Loucy (cell line): ENCODE data around the gene BLOC1S2.
"Not testable (repeated sequence)": the region's sequence is repeated elsewhere in the genome, so short reads cannot be mapped to it uniquely, and the experiment has no call there.

Source experiments
- H2AFZ ChIP-seq: fragments of 200-600 bp; sonication (generic); 2 replicates; pipeline ENCODE4 v1.6.0; 2016; ENCODE audit warnings: antibody characterized with exemption, mild to moderate bottlenecking, low read length, moderate library complexity
- H3F3A ChIP-seq: fragments of 200-600 bp; 2 replicates; pipeline ENCODE4 v1.6.0; 2016; ENCODE audit warnings: antibody characterized with exemption, low read depth, mild to moderate bottlenecking
- H3K27me3 ChIP-seq: fragments of 200-600 bp; sonication (generic); 2 replicates; pipeline ENCODE4 v1.6.1; 2014; ENCODE audit warnings: low read length, mild to moderate bottlenecking; ENCODE audit not compliant: insufficient read depth, poor library complexity, severe bottlenecking
- H3K36me3 ChIP-seq: fragments of 200-600 bp; sonication (generic); 2 replicates; pipeline ENCODE4 v1.6.1; 2016; ENCODE audit warnings: low read length; ENCODE audit not compliant: insufficient read depth
- H3K4me1 ChIP-seq: fragments of 200-600 bp; sonication (generic); 2 replicates; pipeline ENCODE4 v1.5.1; 2014; ENCODE audit warnings: low read length, mild to moderate bottlenecking; ENCODE audit not compliant: insufficient read depth, poor library complexity, severe bottlenecking
- H3K4me2 ChIP-seq: fragments of 200-600 bp; sonication (generic); 2 replicates; pipeline ENCODE4 v1.6.0; 2014; ENCODE audit warnings: antibody characterized with exemption, low read length, low read depth, mild to moderate bottlenecking; ENCODE audit not compliant: poor library complexity, severe bottlenecking
- H3K4me3 ChIP-seq: fragments of 200-600 bp; sonication (generic); 2 replicates; pipeline ENCODE4 v1.5.1; 2014; ENCODE audit warnings: low read length, mild to moderate bottlenecking, mixed read lengths; ENCODE audit not compliant: poor library complexity, severe bottlenecking
- H3K79me2 ChIP-seq: fragments of 200-600 bp; sonication (generic); 2 replicates; pipeline ENCODE4 v1.6.1; 2014; ENCODE audit warnings: low read length; ENCODE audit not compliant: insufficient read depth
- H3K9ac ChIP-seq: fragments of 200-600 bp; sonication (generic); 2 replicates; pipeline ENCODE4 v1.6.0; 2014; ENCODE audit warnings: mild to moderate bottlenecking, low read depth, low read length, moderate library complexity; ENCODE audit not compliant: poor library complexity, severe bottlenecking
- H3K9me2 ChIP-seq: fragments of 200-600 bp; sonication (generic); replicated peaks from 2 replicates; pipeline ENCODE4 v1.6.1; 2016; ENCODE audit warnings: low read depth, low read length, mixed read lengths
- H3K9me3 ChIP-seq: fragments of 200-600 bp; sonication (generic); 2 replicates; pipeline ENCODE4 v1.6.1; 2014; ENCODE audit warnings: mild to moderate bottlenecking, antibody characterized with exemption, low read length, low read depth; ENCODE audit not compliant: insufficient read depth
- H4K20me1 ChIP-seq: fragments of 200-600 bp; sonication (generic); 2 replicates; pipeline ENCODE4 v1.6.0; 2014; ENCODE audit warnings: antibody characterized with exemption, low read length, mild to moderate bottlenecking; ENCODE audit not compliant: insufficient read depth, poor library complexity, severe bottlenecking
- EZH2phosphoT487 ChIP-seq: fragments of 200-600 bp; IDR thresholded peaks from 2 replicates; pipeline ENCODE4 v1.6.1; 2018; ENCODE audit warnings: antibody characterized with exemption, mild to moderate bottlenecking, moderate library complexity, borderline replicate concordance
- TF ChIP-seq, protein P1 (sequence below): fragments of 200-600 bp; sonication (generic); conservative IDR thresholded peaks from 2 replicates; pipeline ENCODE4 v1.5.1; 2014; ENCODE audit warnings: mild to moderate bottlenecking, antibody characterized with exemption, low read length

BLOC1S2 gene

DNA sequence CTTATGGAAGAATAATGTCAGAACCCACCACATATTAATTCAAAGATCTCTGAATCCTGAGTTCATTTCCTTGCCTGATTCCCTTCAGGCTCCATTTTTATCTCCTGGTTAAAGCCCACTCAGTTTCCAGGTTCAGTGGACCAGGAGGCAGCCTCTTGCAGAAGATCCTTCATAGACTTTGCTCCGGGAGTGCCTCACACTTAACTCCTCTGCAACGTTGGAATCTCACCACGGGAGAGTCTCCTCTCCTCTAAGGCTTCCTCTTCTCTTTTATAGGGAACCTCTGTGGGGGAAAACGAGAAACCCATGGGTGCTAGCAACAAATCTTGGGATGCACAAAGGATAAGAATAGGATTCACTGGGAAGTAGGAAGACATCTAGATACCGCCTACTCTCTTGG, 1.7 kb upstream of the BLOC1S2 start:
- TF ChIP-seq, protein P1, sequence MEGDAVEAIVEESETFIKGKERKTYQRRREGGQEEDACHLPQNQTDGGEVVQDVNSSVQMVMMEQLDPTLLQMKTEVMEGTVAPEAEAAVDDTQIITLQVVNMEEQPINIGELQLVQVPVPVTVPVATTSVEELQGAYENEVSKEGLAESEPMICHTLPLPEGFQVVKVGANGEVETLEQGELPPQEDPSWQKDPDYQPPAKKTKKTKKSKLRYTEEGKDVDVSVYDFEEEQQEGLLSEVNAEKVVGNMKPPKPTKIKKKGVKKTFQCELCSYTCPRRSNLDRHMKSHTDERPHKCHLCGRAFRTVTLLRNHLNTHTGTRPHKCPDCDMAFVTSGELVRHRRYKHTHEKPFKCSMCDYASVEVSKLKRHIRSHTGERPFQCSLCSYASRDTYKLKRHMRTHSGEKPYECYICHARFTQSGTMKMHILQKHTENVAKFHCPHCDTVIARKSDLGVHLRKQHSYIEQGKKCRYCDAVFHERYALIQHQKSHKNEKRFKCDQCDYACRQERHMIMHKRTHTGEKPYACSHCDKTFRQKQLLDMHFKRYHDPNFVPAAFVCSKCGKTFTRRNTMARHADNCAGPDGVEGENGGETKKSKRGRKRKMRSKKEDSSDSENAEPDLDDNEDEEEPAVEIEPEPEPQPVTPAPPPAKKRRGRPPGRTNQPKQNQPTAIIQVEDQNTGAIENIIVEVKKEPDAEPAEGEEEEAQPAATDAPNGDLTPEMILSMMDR: no peak
- no peak for TF ChIP-seq EZH2phosphoT487
- Histone ChIP-seq H3K4me3 (no peak overlapping the region), H3K9me2 (no peaks in the 10 kb centered on the region), H3K9me3 (no peaks in the 10 kb centered on the region), H3K36me3 (no peaks in the 10 kb centered on the region), H3K79me2 (peaks cover 31% of the 10 kb centered on the region), H3K9ac (no peak overlapping the region), H4K20me1 (peaks cover 11% of the 10 kb centered on the region), H3K4me2 (no peak overlapping the region), H3F3A (no peaks in the 10 kb centered on the region), H3K27me3 (no peaks in the 10 kb centered on the region), H3K4me1 (peaks cover 29% of the 10 kb centered on the region), H2AFZ (no peak overlapping the region)

DNA sequence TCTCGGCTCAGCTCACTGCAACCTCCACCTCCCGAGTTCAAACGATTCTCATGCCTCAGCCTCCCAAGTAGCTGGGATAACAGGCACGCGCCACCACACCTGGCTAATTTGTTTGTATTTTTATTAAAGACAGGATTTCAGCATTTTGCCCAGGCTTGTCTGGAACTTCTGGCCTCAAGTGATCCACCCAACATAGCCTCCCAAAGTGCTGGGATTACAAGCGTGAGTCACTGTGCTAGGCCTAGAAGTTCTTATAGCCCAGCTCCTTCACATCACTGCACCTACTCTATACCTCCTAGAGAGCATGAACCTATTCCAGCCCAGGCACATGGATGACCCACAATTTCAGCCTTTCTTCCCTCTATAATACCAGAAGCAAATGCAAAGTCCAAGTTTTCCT, 1.3 kb upstream of the BLOC1S2 start:
- Histone ChIP-seq H3K9me2 (no peaks in the 10 kb centered on the region), H3K4me3 (no peak overlapping the region), H3K4me2 (no peak overlapping the region), H4K20me1 (peaks cover 11% of the 10 kb centered on the region), H3K9ac (no peak overlapping the region), H3K4me1 (peaks cover 33% of the 10 kb centered on the region), H3K36me3 (no peaks in the 10 kb centered on the region), H3K27me3 (no peaks in the 10 kb centered on the region), H3F3A (no peaks in the 10 kb centered on the region), H3K79me2 (peaks cover 36% of the 10 kb centered on the region), H2AFZ (no peak overlapping the region), H3K9me3 (no peaks in the 10 kb centered on the region)
- TF ChIP-seq, protein P1: no peak
- no peak for TF ChIP-seq EZH2phosphoT487

DNA sequence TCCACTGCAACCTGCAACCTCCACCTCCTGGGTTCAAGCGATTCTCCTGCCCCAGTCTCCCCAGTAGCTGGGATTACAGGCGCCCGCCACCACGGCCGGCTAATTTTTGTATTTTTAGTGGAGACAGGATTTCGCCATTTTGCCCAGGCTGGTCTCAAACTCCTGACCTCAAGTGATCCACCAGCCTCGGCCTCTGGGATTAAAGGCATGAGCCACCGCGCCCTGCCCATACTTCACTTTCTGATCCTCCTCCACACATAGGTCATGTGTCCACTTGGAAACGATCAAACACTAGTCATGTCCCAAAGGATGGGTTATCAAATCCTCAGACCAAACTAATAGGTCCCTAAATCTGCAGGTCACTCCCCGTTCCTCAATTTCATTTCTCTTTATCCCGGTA, 1.2 kb downstream of the BLOC1S2 start:
- H3K27me3 ChIP-seq, H3K9me2 ChIP-seq, H2AFZ ChIP-seq, H3K36me3 ChIP-seq, H3K9me3 ChIP-seq, H3F3A ChIP-seq: not testable (repeated sequence)
- peak overlapping the region; percentile 75 for H3K4me3 ChIP-seq
- peaks cover 45% of the 10 kb centered on the region for H3K4me1 ChIP-seq
- H3K9ac ChIP-seq: peak overlapping the region; percentile 80
- peaks cover 19% of the 10 kb centered on the region for H4K20me1 ChIP-seq
- peak overlapping the region; percentile 99 for H3K4me2 ChIP-seq
- peaks cover 47% of the 10 kb centered on the region for H3K79me2 ChIP-seq

DNA sequence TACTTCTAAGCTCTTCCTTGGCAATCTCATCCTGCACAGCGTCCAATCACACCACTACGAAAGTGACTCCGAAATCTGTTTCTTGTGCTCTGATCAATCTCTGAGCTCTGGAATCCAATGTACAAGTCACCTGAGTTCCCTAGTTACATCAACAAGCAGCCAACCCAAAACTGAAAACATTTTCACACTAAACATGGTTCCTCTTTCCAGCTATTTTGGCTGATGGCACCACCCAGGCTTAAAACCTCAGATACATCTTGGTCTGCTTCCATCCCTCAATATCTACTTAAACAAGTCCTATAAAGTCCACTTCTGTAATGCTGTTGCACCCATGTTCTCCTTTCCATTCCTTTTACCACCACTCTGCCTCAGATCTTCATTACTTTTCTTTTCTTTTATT, 3.6 kb downstream of the BLOC1S2 start:
- Histone ChIP-seq H3K4me1 (peaks cover 45% of the 10 kb centered on the region), H3K9ac (peak overlapping the region; percentile 5), H3K79me2 (peaks cover 47% of the 10 kb centered on the region)

DNA sequence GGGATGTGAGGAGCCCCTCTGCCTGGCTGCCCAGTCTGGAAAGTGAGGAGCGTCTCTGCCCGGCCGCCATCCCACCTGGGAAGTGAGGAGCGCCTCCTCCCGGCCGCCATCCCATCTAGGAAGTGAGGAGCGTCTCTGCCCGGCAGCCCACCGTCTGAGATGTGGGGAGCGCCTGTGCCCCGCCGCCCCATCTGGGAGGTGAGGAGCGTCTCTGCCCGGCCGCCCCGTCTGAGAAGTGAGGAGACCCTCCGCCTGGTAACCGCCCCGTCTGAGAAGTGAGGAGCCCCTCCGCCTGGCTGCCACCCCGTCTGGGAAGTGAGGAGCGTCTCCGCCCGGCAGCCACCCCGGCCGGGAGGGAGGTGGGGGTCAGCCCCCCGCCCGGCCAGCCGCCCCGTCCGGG, 9.5 kb downstream of the BLOC1S2 start:
- H3K36me3 ChIP-seq: peaks cover 24% of the 10 kb centered on the region; the same call in 1 of the 2 replicates
- H3K27me3 ChIP-seq, H3K4me3 ChIP-seq, H3K9me2 ChIP-seq, H3K9ac ChIP-seq, H3K9me3 ChIP-seq, H3K79me2 ChIP-seq, H3K4me1 ChIP-seq, H3F3A ChIP-seq, H4K20me1 ChIP-seq, H3K4me2 ChIP-seq, H2AFZ ChIP-seq: not testable (repeated sequence)

More for the DNA sequence above, 3.6 kb downstream of the BLOC1S2 start:
- H3K4me2 ChIP-seq: peak overlapping the region; percentile 50
- H3K9me3 ChIP-seq: no peaks in the 10 kb centered on the region
- H3K27me3 ChIP-seq: no peaks in the 10 kb centered on the region
- peak overlapping the region; percentile 10 for H3K4me3 ChIP-seq
- no peaks in the 10 kb centered on the region for H3F3A ChIP-seq
- H3K36me3 ChIP-seq: peaks cover 17% of the 10 kb centered on the region; the same call in 1 of the 2 replicates
- H2AFZ ChIP-seq: no peak overlapping the region
- peaks cover 19% of the 10 kb centered on the region for H4K20me1 ChIP-seq
- no peak for TF ChIP-seq EZH2phosphoT487
- TF ChIP-seq, protein P1: no peak
- no peaks in the 10 kb centered on the region for H3K9me2 ChIP-seq
